Body of pancreas (tissue), 4 donors: ENCODE measurements around the gene C1QTNF3.

Source experiments
- CTCF ChIP-seq, 7 experiments: fragments of 450-650 bp in 4 of 7; fragments of 200-600 bp in 3 of 7; sonication (generic) in 3 of 7; IDR thresholded peaks; one replicate each; pipeline ENCODE4 v1.5.1; 2016 to 2019; ENCODE audit warnings: antibody characterized with exemption in 7 of 7
- POLR2A ChIP-seq, 3 donors: fragments of 450-650 bp; IDR thresholded peaks; one replicate each; pipeline ENCODE4 v1.6.1; 2016; ENCODE audit warnings: antibody characterized with exemption in 3 of 3, mild to moderate bottlenecking in 2 of 3

DNA sequence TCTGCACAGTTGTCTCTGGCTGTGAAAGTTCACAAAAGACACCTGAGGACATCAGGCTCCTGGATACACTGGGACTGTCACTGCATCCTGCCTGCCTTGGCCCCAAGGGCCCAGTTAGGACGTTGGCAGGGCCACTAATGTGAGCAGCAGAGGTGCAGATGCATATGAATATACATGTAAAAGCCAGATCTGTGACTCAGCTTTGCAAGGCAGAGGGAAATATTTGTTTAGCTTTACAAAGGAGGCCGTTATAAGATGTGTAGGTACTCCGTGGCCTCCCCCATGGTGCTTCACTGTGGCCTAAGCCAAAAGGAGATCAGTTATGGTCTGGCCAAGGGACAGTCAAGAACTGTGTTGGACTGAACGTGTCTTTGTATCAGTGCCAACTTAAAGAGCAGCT is 4.1 kb upstream of the C1QTNF3 start:
- TF ChIP-seq CTCF (IDR thresholded peaks at IDR 0.05) (no peak), POLR2A (IDR thresholded peaks at IDR 0.05) (no peak)
